Measurements from ENCODE around the gene FYTTD1.

Gene FYTTD1

DNA sequence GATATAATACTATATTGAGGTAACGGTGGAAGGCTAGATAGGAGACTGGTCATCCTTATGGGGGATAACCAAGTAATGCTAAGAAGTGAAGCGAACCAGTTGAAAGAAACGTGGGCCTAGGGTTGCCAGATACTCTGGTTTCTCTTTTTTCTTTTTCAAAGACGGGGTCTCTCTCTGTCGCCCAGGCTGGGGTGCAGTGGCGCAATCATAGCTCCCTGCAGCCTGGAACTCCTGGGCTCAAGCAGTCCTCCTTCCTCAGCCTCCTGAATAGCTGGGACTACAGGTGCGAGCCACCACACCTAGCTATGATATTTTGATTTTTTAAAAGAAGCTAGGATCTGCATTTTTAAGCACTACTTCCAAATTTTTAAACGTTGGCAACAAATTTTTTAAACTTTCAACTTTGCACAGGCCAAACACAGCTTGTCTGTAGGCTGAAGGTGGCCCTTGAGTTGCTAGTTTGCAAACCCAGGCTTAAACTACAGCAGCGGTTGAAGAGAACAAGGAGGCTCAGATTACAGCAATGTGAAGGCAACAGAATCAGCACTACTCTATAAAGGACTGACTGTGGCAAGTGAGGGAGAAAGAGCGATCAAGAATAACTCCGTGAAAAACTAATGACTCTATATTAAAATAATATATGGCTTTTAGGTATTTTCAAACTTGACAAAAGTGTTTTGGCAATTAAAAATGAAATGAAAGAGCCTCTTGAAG is 11.8 kb upstream of the FYTTD1 start:
- no peak for DNase-seq

DNA sequence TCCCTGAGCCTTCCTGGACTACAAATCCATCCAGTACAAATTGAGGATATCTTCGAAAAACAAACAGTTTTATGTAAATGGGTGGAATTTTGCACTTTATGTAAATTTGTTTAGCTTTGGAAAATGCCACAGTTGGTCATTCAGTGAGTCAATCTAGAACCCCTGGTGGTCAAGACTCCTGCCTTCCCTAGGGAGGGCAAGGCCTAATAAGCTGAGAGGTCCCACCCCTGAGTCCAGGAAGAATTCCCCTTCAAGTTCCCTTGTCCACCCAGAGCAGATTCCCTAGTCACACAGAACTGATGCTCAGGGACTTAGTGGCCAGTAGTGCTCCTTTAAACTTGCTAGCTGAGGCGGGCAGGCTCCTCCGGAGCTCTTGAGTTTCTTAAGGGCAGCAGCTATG is 6.9 kb upstream of the FYTTD1 start:
- DNase-seq: no peak

DNA sequence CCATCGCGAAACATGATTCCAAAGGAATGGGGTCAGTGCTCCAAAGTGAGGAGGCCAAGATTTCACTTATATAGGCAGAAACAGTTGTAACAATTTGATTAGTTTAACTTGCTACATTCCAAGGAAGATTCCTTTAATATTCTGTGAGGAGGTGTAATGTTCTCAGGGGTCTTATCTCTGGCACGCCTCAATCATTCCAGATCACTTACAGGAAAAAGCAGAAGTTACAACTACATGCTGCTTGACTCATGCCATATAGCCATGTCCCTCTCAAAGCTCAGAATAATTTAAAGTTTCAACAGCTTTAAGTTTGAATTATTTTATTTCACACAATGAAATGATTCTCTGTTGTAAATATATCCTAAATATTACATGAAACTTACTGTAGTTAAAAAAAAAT is 3.5 kb upstream of the FYTTD1 start:
- no peak for DNase-seq

DNA sequence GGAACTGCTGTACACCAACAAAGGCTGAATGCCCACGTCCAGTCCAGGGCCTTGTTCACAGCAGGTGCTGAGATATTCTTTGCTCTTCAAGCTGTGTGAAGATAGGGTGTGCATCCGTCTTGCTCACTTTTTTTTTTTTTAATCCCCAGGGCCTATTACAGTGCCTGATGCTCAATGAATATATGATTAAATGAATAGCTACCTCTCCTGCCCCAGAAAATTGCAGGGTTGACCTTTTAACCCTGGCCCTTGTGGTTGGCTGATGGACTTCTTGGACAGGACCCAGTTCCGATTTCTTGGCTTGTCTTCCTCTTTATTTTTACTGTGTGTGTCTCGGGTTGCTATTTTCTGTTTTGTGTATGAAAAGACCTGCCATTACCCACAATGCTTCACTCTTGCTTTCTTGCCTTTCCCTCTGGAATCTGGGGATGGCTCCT is 2.9 kb upstream of the FYTTD1 start:
- no peak for DNase-seq

DNA sequence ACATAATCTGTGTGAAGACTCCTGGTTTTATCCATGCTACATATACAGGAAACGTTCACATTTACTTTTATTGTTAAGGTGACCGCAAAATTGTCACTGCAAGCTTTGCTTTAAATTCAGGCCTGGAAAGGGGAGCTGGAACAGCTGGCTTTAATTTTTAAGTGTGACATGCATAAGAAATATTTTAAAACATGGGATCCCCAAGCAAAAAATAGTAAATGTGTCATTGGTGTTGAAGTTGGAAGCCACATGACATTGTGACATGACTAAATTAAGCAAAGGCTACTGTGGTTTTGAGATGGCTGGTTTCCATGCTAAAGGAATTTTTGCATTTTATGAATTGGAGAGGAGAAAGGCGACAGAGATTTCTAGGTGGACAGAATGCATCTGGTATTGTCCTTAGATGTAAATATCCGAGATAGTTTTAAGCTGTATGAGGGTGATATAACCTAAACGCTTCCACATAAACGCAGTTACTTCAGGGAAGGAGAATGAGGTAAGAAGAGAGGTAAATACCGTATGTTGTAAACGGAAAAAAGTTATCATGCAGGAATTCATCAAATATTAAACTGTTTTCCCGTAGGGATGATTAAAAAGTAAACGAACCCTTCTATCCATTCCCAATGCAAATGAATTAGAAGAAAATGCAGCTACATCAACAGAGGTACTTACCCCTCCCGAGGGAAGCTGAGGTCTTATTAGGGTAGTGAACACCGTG is 927 bp upstream of the FYTTD1 start:
- peak; percentile 56 for DNase-seq

DNA sequence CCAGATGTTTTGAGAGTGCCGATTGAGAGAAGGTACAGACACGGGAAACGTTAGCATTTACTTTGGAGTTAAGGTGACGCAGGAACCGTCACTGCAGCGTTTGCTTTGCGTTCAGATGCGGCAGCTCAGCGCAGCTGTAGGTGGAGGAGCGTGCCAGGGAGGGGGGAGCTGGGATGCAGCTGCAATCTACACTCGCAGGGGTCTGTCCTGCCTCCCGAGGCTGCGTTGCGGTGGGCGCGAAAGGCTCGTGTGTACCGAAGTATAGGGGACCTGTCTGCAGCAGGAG is 425 bp upstream of the FYTTD1 start:
- DNase-seq: peak; percentile 62

DNA sequence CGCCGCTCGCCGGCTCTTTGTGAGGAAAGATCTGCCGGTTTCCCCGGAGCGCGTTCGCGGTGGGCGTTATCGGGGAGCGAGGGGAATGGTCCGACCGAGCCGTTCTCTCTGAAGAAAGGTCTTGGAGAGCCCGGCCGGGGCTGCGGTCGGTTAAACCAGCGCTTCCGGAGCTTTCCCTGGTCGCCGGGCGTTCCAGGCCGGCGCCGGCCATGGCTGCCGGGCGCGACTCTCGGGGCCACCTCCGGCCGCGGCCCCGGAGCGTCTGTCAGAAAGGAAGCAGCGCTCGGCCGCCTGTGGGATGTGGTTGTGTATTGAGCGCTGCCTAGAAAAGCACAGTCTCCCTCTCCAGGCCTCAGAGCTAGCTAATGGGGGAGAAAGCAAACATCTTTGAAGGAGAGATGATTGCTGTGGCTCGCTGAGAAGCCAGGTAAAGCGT is 731 bp downstream of the FYTTD1 start:
- peak; percentile 69 for DNase-seq

DNA sequence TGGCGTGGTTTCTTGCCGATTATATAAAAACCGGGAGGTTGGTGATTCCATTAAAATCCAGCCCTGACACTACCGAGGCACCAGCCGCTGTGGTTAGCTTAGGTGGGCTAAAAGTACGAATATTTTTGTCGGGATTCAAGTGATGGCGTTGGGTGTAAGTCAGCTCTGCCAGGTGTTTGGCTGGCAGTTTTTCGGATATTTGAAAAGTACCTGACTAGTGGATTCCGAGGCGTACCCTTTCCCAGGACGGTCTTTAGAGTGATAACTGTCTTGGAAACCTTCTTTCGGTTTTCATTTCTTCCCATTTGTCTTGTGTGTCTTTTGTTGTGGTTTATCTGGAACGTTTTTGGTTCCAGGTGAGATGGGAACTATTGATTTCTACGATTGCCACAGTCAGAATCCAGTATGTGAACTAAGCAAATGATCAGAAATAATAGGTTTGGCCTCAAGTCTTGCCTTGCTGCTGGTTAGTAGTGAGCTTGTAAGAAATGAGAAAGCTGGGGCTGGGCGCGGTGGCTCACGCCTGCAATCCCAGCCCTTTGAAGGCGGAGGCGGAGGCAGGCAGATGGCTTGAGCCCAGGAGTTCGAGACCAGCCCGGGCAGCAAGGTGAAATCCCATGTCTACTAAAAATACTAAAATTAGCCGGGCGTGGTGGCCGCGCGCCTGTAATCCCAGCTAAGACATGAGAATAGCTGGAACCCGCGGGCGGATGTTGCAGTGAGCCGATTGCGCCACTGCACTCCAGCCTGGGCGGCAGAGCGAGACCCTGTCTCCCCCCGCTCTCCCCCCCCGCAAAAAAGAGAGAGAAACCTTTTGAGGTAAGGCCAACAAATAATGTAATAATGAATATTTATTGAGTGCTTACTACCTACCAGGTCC is 1.4 kb downstream of the FYTTD1 start:
- peak; percentile 49 for DNase-seq

DNA sequence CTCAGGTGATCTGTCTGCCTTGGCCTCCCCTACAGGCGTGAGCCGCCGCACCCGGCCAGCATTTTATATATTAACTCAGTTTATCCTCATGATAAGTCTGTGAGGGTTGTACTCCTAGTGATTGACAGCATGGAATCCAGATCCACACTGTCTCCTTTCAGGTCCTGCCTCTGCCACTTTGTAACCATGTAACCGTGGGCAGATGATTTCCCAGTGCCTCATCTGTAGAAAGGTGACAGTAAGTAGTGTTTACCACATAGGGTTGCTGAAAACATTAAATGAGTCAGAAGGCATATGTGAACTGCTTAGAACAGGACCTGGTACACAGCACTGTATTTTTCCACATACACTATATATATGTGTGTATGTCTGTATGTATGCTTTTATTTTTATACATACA is 2.4 kb downstream of the FYTTD1 start:
- DNase-seq: no peak

DNA sequence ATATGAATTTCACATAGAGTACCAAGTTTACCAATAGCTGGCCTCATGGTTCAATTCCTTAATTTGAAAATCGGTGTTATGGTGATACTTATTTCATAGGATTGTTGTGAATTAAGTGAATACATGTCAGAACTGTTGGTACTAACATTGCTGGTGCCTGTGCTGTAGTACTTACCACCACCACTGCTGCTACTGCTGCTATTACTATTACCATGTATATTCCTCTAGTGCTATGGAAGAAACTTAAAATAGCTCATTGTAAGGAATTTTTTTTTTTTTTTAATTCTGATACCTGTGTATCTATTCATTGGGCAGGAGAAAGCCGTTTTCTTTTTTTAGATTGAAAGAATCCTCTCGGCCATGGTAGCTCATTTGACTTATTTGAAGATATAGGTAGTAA is 3.6 kb downstream of the FYTTD1 start:
- no peak for DNase-seq

DNA sequence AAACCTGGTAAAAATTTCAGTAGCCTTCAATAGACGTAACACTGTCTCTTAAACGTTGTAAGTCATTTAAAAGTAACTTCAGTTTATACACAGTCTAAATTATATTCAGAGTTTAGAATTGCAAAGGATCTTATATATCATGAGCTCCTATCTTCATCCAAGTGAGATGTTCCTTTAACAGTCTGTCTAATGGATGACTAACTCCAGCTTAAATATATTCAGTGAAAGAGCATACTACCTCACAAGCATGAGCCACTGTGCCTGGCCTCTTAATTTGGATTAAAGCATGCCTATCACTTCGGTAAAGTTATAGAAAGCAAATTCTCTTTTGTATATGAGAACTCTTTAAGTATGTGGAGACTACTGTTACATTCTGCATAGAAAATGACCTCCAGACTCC is 7.0 kb downstream of the FYTTD1 start:
- no peak for DNase-seq

DNA sequence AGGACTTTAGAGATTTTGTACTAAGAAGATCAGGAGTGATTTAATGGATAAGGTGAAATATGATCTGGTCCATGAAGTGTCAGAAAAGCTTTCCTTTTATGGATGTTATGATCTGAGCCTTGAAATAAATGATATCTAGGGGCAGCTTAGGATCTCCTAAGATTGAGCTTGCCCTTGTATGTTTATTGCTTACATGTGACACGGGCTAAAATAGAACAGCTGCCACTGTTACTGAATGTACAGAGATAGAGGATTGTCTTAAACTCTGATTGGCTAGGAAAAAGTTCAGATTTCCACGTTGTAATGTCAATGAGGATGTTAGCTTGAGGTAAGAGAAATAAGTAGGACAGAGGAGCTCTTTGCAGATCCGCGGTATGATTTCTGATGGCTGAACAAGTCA is 8.8 kb downstream of the FYTTD1 start:
- DNase-seq: no peak

DNA sequence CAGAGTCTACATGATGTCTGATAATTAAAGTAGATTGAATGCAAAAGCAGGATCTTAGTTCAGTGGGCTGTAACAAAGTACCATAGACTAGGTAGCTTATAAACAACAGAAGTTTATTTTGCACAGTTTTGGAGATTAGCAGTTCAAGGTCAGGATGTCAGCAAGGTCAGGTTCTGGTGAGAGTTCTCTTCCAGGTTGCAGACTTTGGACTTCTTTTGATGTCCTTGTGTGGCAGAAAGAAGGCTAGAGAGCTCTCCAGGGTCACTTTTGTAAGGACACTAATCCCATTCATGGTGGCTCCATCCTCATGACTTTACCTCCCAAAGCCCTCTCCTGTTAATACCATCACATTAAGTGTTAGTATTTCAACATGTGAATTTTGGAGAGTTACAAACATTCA is 12.1 kb downstream of the FYTTD1 start:
- no peak for DNase-seq

DNA sequence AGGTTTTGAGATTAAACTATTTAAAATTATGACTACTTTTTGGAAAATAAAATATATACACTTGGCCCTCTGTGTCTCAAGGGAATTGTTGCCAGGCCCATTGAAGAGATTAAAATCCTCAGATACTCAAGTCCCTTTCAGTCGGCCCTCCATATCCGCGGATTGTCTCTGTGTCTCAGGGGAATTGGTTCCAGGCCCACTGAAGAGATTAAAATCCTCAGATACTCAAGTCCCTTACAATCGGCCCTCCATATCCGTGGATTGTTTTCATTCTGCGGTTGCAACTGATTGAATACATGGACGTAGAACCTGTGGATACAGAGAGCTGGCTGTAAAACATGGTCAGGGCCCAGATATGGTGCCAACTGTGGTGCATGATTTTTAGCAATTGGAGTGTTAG is 25.6 kb downstream of the FYTTD1 start:
- DNase-seq: no peak

DNA sequence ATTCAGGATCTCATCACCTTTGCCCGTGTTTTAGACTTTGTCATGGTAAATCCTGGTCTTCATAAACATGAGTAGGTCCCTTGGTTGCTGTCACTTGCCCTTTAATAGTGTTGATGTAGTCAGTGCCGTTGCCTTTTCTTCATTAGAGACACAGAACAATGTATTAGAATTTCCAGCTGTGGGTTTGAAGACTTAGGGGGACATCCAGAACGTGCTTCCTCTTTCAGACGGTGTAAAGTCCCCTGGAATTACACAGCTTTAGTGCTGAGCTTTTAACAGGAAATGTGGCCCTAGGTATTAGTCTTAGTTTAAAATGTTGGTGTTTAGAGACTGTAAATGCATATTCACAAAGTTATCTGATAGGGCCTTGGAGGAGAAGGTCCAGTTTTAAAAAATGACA is 32.5 kb downstream of the FYTTD1 start:
- no peak for DNase-seq

DNA sequence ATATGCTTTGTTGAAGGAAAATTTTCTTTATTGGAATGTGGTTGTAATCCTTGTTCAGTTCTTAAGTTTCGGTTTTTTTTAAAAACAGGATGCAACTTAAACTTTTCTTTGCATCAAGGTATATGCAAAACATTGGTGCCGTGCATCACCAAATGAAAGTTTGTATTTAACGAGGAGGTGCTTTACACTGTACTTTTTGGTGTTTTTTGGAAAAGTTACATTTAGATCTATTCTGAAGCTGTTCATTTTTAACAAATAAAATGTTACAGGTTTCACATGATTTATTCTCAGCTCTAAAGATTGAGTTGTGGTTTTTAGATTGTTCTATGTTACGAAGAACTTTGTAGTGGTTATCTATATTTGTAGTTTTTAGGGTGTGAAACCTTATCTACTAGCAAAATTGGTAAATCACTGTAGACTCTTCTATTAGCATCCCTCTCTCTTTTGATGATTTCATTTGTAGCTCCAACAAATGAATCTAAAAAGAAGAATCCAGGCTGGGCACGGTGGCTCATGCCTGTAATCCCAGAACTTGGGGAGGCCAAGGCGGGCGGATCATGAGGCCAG is 34.4 kb downstream of the FYTTD1 start:
- no peak for DNase-seq

DNA sequence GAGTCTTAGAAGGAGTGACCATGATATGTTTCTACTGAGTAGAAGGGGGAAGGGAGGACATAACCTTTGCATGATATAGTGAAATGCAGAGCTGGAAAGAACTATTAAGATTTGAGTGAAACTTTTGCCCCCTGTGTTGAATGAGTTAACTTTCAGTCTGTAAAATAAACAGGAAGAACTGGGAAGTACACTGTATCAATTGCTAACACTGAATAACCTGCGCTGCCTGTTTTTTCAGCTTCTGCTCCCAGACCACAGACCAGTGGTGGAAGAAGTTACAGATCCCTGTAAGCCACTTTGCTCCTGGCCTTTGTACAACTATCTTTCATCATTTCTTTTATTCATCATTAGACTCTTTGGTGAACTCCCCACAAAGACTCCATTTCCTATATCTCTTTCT is 37.7 kb downstream of the FYTTD1 start:
- no peak for DNase-seq

DNA sequence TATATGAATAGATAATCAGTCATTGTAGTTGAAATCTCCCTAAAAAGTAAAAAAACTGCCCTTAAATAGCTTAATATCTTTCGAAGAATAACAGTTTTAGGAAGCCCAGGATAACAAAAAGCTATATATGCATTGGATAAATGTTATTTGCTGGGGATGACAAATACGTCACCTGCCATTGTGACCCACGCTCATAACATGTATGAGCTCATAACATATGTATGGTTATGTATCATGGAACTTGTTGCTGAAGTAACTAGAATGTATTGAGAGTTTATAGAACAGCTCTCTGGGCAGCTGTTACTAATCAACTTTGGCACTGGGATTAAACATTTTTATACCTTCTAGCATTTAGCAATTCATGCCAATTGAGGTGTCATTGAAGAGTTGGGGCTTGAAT is 39.6 kb downstream of the FYTTD1 start:
- DNase-seq: no peak

DNA sequence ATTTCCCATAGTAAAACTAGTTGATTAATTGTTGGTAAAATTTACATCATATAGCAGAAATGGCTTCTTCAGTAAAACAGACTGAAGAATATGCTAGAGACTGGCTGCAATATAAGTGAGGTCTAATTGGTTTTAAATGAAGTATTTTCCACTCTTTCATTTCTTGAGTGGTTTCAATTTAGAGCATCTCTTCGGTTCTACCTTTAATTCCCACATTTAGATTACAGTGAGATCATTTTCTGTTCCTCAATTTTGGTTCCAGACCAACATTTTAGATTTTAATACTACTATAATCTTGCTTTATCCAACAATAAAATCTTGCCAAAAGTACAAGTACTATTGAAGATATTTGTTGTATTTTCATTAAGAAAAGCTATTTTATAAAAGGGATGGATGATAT is 40.4 kb downstream of the FYTTD1 start:
- no peak for DNase-seq

DNA sequence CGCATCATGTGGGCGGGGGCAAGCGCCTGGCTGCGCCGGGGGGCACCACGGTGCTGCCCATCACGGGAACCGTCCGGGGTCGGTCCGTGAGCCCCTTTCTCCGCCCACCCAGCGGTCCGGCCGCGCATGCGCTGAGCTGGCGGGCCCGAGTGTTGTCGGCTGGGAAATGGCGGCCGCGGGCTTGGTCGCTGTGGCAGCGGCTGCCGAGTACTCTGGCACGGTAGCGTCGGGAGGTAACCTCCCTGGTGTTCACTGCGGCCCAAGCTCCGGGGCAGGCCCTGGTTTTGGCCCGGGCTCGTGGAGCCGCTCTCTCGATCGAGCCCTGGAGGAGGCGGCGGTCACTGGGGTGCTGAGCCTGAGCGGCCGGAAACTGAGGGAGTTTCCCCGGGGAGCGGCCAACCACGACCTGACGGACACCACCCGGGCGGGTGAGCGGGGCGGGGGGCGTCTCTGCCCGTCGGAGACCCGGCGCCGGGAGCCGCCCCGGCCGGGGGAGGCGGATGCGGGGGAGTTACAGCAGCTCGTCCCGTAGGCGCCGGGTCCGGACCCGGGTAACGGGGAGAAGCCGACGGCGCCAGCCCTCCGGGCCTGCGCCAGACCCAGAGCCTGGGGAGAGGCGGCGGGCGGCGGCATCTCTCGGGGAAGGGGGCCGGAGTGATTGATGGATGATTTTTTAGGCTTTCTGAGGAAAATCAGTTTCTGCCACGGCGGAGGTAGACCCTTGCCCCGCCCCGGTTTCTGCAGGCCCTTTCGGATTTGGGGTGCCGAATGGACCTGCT is 41.6 kb downstream of the FYTTD1 start, which contains the start of gene LRCH3:
Gene LRCH3, plus strand, starts transcription at position 142 of the 779 bp plus-strand sequence. Its CDS starts 25 bp downstream, at position 167.
- DNase-seq: peak; percentile 84

DNA sequence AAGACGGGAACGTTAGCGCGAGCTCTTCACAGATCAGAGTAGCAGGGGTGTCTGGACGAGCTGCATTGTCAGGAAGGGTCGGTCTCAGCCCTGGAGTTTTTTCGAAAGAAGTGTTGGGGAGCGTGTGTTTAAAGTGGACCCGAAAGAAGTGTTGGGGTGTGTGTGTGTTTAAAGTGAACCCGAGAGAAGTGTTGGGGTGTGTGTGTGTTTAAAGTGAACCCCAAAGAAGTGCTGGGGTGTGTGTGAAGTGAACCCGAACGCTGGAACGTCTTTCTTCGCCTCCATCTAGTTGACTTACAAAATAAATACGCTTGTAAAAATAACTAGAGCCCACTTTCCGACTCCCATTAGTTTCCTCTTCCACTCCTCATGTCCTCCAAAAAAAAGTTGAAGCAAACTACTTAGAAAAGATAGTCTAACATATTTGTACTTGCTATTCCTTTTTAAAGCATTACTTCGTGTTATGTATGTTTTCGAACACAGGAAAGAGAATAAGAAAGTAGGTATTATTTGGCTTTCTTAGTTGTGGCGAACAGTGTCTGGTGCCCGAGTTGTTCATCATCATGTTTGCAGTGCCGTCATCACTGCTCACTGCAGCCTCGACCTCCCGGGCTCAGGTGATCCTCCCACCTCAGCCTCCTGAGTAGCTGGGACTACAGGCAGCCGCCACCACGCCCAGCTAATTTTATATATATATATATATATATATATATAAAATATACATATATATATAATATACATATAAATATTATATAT is 42.4 kb downstream of the FYTTD1 start:
- DNase-seq: peak; percentile 52

DNA sequence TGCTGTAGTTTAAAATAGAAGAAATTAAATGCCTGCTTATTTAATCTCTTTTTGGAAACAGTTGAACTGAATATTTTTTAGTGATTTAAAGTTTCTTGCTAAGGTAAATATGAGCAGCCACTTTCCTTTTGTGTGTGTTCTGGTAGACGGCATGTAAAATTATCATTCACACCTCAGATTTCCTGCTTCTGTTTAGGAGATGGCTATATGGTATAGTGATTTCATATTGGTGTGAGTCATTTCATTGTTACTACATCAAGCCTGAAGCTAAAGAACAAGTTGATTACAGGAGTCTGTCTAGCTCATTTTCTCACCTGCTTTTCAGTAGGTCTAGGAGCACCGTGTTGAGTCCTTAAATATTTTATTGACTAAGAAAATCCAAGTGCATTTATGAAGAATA is 43.6 kb downstream of the FYTTD1 start:
- DNase-seq: peak; percentile 58

Data from EL (cell line).